ENCODE results near the gene XPR1. TPM values are rescaled to one million over a fixed set of nuclear protein-coding genes. Genes with fewer than 3 reads are reported as not detected.

XPR1 gene
- total and polyA plus RNA-seq, 5 experiments from 2014 or later: 2.8 to 19.1 (median 4.6) TPM

DNA sequence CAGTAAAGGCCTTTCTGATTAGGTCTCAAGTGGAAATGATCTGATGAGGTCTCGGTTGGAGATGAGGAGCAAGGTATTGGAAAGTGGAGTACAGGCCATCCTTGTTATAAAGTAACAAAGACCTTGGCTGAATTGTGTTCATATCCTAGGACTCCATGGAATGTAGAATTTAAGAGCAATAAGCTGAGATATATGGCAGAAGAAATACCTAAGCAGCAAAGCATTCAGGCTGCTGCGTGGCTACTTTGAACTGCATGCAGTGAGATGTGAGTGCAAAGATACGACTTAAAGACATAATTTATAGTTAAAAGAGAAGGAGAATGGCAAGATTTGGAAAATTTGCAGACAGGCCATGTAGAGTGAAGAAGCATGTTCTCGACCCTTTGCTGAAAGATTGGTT, 11.2 kb upstream of the XPR1 start:
- Mint-ChIP-seq H3K4me3 (no peak overlapping the region), H3K36me3 (no peaks in the 10 kb centered on the region), H3K27ac (no peak overlapping the region), H3K4me1 (no peaks in the 10 kb centered on the region), H3K9me3 (no peaks in the 10 kb centered on the region), H3K27me3 (peaks cover 0 to 9% (median 5%) of the 10 kb centered on the region in 5 donors)
- DNase-seq (no peak), ATAC-seq (no peak)
- POLR2A ChIA-PET: no interaction called here

DNA sequence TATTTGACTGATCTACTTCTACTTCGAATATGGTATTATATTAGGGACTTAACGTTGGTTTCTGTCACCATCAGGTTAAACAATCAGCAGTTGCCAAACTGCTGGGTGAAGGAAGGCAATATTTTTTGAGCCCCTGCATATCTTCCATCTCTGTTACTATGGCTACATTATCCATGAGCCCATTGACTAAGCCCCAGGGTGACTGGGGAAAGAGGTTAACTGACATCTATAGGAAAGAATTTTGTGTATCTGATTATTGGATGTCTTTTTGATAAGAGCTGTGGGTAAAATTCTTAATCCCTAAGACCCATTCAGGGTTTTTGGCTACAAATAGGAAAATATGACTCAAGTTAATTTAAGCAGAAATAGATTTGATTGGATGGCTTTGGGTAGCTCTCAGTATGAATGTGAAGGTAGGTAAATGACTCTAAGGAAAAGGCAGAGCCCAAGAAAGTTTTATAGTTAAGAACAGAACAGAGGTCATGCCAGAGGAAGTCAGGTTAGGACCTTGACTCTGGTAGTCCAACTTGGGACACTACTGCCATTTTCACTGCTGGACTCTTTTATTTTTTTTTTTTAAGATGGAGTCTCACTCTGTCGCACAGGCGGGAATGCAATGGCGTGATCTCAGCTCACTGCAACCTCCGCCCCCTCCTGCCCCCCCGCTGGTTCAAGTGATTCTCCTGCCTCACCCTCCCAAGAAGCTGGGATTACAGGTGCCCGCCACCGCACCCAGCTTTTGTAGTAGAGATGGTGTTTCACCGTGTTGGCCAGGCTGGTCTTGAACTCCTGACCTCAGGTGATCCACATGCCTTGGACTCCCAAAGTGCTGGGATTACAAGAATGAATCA, 8.9 kb upstream of the XPR1 start:
- Mint-ChIP-seq H3K27ac (no peak overlapping the region), H3K4me1 (no peaks in the 10 kb centered on the region), H3K36me3 (no peaks in the 10 kb centered on the region), H3K9me3 (no peaks in the 10 kb centered on the region), H3K27me3 (peaks cover 1 to 19% (median 13%) of the 10 kb centered on the region in 5 donors), H3K4me3 (no peak overlapping the region)
- DNase-seq (no peak), ATAC-seq (no peak)
- POLR2A ChIA-PET: no interaction called here

DNA sequence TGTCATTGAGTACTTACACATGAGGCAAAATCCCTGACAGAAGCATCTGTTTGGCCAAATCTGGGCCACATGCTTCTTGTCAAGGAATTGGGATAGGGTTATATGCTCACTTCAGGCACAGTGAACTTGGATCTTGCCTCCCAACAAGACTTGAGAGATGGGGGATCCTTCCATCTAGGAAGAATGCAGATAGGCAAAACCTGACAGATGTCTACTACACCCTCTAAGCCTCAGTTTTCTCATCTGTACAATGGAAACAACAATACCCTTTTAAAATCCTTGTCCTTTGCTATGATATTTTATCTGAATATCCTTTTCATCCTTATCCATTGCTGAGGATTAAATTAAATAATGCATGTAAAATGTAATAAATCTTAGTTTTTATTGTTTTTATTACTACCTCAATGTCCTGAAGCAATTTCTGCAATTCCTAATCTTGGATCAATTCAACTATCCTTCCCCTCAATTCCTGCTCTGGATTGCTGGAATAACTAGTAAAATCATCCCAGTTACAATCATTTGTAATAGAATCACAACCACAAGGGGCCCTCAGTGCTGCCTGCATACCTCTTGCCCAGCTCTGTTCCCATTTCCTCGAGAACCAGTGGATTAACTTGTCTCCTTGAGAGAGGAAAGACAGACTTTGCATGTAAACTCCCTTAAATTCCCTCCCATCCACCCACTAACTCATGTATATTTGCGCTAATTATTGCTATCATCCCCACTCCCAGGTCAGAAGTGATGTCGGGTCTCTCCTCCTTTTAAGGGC, 8.1 kb upstream of the XPR1 start:
- Mint-ChIP-seq H3K36me3 (no peaks in the 10 kb centered on the region), H3K4me3 (no peak overlapping the region), H3K27me3 (peaks cover 3 to 19% (median 13%) of the 10 kb centered on the region in 5 donors), H3K4me1 (no peaks in the 10 kb centered on the region), H3K9me3 (no peaks in the 10 kb centered on the region), H3K27ac (no peak overlapping the region)
- POLR2A ChIA-PET: interaction anchor here (0.6 kb wide), 1 partner anchor 500 kb away, joined by 5 read pairs; no protein-coding TSS in a partner anchor
- DNase-seq (no peak), ATAC-seq (no peak)

DNA sequence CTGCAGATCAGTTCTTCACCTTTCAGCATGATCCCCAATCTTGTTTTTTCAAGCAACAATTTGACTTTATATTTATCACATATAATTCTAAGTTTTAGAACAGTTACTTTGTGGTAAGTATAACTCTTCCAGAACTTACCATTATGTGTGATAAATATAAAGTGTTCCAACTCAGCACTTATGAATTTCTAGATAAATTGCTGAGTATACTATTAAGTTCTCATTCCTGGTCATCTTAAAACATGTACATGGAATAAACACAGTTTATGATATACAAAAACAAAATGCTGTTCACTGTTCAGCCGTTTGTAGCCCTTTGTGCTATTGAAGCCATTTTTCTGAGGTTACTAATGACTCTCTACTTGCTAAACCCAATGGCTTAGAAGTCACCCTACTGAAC, 5.1 kb upstream of the XPR1 start:
- ATAC-seq: no peak

DNA sequence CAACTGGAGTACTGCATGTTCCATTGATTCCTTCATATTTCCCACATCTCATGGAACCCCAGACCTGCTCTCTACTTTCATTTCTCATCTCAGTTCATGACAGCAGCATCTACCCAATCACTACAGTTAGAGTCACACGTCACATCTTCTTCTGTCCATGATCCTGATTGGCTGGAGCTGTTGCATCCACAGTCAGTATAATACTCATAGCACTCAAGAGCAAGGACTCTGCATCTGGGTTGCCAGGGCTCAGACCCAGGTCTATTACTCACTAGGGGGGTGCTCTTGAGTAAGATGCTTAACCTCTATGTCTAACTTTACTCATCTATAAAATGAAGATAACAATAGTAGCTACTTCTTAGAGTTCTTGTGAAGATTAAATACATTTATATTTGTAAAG, 4.4 kb upstream of the XPR1 start:
- DNase-seq: no peak
- POLR2A ChIA-PET: no interaction called here
- Mint-ChIP-seq H3K9me3 (no peaks in the 10 kb centered on the region), H3K36me3 (no peaks in the 10 kb centered on the region), H3K27ac (no peak overlapping the region), H3K4me1 (peaks cover 0 to 10% (median 3%) of the 10 kb centered on the region in 4 donors), H3K27me3 (peaks cover 3 to 19% (median 13%) of the 10 kb centered on the region in 5 donors), H3K4me3 (no peak overlapping the region)
- no peak for ATAC-seq

More for the DNA sequence above, 5.1 kb upstream of the XPR1 start:
- Mint-ChIP-seq H3K4me3 (no peak overlapping the region), H3K36me3 (no peaks in the 10 kb centered on the region), H3K4me1 (peaks cover 0 to 10% (median 3%) of the 10 kb centered on the region in 4 donors), H3K27me3 (peaks cover 3 to 19% (median 13%) of the 10 kb centered on the region in 5 donors), H3K27ac (no peak overlapping the region), H3K9me3 (no peaks in the 10 kb centered on the region)
- POLR2A ChIA-PET: no interaction called here
- DNase-seq: no peak

DNA sequence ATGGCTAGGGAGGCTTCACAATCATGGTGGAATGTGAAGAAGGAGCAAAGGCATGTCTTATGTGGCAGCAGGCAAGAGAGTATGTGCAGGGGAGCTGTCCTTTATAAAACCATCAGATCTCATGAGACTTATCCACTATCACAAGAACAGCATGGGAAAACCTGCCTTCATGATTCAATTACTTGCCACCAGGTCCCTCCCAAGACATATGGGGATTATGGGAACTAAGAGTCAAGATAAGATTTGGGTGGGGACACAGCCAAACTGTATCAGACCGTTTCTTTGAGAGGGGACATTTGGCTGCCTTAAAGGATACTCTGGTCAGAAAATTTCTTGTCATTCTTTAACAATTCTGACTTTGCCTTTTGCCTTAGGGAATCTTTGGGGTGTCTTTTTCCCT, 3.2 kb upstream of the XPR1 start:
- Mint-ChIP-seq H3K27ac (peak overlapping the region in 1 of 10 donors; percentile 16), H3K4me1 (peaks cover 0 to 10% (median 3%) of the 10 kb centered on the region in 4 donors), H3K36me3 (no peaks in the 10 kb centered on the region), H3K9me3 (no peaks in the 10 kb centered on the region), H3K27me3 (peaks cover 3 to 19% (median 13%) of the 10 kb centered on the region in 5 donors), H3K4me3 (no peak overlapping the region)
- POLR2A ChIA-PET: no interaction called here
- no peak for ATAC-seq
- DNase-seq: no peak

DNA sequence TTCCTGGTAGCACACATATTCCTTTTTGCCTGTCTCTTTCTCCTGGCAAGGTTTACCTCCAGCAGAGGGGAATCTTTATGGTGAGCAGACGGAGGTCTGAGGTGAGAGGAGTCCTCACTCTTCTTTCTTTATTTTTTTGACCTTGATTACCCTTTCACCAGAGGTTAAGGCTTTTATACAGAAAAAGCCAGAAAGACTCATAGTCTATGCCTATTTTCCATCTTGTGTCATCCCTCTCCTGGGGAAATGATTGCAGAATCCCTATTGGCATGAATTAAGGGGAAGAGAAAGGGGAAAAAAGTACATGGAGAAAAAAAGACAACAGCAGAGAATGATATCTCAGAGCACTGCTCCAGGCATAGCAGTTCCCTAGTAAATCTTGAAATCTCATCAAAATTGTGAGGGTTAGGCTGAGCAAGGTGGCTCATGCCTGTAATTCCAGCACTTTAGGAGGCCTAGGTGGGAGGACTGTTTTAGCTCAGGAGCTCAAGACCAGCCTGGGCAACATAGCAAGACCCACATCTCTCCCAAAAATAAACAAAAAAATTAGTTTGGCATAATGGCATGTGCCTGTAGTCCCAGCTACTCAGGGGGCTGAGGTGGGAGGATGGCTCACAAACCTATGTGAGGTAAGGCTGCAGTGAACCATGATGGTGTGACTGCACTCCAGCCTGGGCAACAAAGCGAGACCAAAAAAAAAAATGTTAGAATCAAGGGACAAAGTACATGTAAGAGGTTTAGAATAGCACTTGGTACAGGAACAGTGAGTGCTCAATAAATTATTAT, 1.2 kb upstream of the XPR1 start:
- Mint-ChIP-seq H3K27ac (peak overlapping the region in 8 of 10 donors; percentile 6 to 96 (median 67)), H3K9me3 (no peaks in the 10 kb centered on the region), H3K4me1 (peaks cover 0 to 10% (median 5%) of the 10 kb centered on the region in 4 donors), H3K27me3 (peaks cover 3 to 12% (median 4%) of the 10 kb centered on the region in 5 donors), H3K36me3 (no peaks in the 10 kb centered on the region), H3K4me3 (peak overlapping the region in 2 of 10 donors; percentile 48)
- POLR2A ChIA-PET: interaction anchor here (0.7 to 2.6 kb wide), 2 partner anchors 128 to 512 kb away, joined by 3 to 12 read pairs; partner anchors contain the start of gene ACBD6
- DNase-seq: no peak
- ATAC-seq: no peak

DNA sequence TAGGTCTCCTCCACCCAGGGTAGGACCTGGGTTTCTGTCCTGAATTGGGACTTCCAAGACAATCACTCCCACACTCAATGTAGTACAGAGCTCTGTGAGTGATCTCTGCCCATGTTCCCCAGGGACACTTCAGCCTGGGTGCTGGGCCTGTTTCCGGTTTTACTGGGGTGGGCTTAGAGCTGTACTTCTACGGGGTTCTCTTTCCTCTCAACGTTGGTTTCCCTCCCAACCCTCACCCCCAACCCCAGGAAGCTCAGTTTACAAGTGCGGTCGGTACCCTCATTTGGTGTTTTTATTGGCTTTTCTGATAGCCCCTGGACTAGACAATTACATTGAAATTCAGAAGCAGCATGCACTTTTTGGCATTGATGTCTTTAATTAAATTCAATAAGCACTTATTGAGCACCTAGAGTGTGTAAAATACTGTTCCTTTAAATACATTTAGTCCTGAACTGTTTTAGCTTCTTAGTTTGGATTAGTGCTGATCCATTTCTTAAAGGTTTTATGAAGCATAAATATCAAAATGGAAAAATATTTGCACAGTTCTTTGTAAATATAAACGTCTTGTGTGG, 542 bp upstream of the XPR1 start:
- no peak for ATAC-seq
- Mint-ChIP-seq H3K4me1 (peaks cover 3 to 15% (median 9%) of the 10 kb centered on the region in 4 donors), H3K36me3 (no peaks in the 10 kb centered on the region), H3K27ac (peak overlapping the region in 5 of 10 donors; percentile 19 to 96 (median 93)), H3K27me3 (peaks cover 0 to 7% (median 3%) of the 10 kb centered on the region in 5 donors), H3K4me3 (peak overlapping the region in 2 of 10 donors; percentile 37 to 83), H3K9me3 (no peaks in the 10 kb centered on the region)
- DNase-seq: no peak
- POLR2A ChIA-PET: interaction anchor here (0.6 to 2.6 kb wide), 5 partner anchors 126 to 511 kb away, joined by 3 to 12 read pairs (median 3); partner anchors contain the start of genes ACBD6 and MR1

DNA sequence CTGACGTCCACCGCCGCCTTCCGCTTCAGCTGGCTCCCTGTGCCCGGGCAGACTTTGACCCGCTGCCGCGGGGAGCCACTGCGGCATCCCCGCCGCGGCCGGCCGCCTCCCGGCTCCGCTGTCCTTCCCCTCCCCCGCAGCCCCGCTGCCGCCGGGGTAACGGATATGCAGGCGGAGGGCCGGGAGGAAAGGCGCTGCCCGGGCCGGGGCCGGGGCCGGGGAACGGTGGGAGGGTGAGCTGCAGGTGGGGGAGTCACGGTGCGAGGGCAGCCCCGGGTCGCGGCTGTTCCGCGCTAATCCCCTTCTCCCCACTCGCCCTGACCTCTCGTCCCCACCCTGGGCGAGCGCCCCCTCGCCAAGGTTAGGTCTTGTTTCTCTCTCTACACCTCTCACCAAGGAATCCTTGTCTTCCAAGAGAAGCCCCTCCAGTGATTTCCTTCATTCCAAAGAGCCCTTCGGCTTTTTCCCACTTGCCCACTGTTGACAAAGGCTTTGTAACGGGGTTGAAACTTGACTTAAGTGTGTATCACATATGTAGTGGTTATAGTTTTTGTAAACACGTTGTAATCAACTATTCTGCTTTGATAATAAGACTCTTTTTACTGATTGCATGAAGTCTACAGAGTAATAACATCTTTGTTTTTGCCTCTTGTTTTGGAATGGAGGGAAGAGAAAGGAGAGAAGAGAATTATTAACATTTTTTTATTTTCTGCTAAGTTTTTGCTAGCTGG, 669 bp downstream of the XPR1 start:
- Mint-ChIP-seq H3K4me1 (peaks cover 7 to 18% (median 12%) of the 10 kb centered on the region in 4 donors), H3K27me3 (peaks cover 0 to 2% (median 0%) of the 10 kb centered on the region in 5 donors), H3K27ac (peak overlapping the region in 4 of 10 donors; percentile 90 to 96 (median 94)), H3K36me3 (no peaks in the 10 kb centered on the region), H3K4me3 (peak overlapping the region in 1 of 10 donors; percentile 83), H3K9me3 (no peaks in the 10 kb centered on the region)
- ATAC-seq: peak; percentile 29 to 48
- POLR2A ChIA-PET: interaction anchor here (1.0 to 2.6 kb wide), 3 partner anchors 127 to 401 kb away, joined by 3 to 12 read pairs (median 4); partner anchors contain the start of genes ACBD6 and MR1
- peak in 7 of 10 donors; percentile 36 to 74 (median 52) for DNase-seq

DNA sequence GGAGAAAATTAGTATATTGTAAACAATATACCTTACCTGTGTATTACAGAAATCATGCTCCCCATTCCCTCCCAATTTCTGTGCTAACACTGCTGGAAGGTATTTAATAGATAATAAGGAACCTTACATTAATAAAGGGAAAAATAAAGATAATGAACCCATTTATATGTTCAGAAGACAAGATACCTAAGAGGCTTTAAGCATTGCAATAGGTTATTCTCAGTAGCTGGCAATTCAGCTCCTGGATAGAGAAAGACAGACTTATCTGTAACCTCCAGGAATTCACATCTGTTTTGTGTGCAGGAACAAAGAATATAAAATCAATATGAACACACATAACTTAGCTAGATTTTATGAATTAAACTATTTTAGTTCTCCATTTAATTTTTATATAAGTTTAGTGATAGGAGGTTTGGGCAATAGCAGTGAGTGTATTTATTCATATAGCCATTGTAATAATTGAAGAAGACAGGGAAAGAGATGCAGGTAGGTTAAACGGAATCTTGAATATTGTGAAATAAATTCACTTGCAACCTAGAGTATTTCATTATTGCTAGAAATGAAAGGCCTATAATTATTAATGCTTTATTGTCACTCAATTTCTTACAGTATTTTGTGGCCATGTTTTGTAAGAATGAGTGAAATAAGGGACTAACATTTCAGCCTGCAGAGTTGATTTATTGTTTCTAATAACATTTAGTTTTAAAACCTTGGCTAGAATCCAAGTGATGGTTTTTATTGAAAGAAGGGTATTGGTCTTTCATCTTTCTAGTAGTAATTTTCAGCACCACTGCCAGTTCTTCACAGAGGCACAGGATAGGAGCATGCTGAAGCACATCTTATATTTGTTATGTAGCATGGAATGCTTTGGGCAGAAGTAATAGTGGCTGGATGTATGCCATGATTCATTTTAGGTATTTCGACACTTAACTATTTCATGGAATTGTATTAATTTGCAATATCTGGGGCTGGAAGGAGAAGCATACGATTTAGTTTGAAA, 1.5 kb downstream of the XPR1 start:
- Mint-ChIP-seq H3K4me1 (peaks cover 7 to 18% (median 12%) of the 10 kb centered on the region in 4 donors), H3K36me3 (no peaks in the 10 kb centered on the region), H3K9me3 (no peaks in the 10 kb centered on the region), H3K27me3 (no peaks in the 10 kb centered on the region), H3K4me3 (no peak overlapping the region), H3K27ac (no peak overlapping the region)
- POLR2A ChIA-PET: interaction anchor here (2.6 kb wide), 1 partner anchor 131 kb away, joined by 12 read pairs; the partner anchor contains the start of gene ACBD6
- ATAC-seq (no peak), DNase-seq (peak in 1 of 10 donors; percentile 11)

All from naive thymus-derived CD8-positive, alpha-beta T cell (primary cell).